ENCODE measurements around the gene SIX5. TPM values are rescaled to one million over a fixed set of nuclear protein-coding genes. Genes with fewer than 3 reads are reported as not detected.

Gene SIX5
- total and polyA plus RNA-seq, 2 donors from 2014 or later, result 15.2 to 19.4 TPM

GRCh38 chr19:45747513-45747912, 21.5 kb downstream of the SIX5 start:
- Histone ChIP-seq H3K9me3 (ENCODE audit: control insufficient read depth in 2 of 3, insufficient read depth in 1 of 3, low read length in 3 of 3) (no peaks in the 10 kb centered on the region), H3K4me3 (ENCODE audit: low read length in 3 of 3) (no peak overlapping the region), H3K36me3 (ENCODE audit: control insufficient read depth in 2 of 3, insufficient read depth in 3 of 3, low read length in 3 of 3) (no peaks in the 10 kb centered on the region), H3K9ac (ENCODE audit: low read length in 3 of 3) (no peak overlapping the region), H3K4me1 (ENCODE audit: control insufficient read depth in 2 of 3, insufficient read depth in 2 of 3, low read depth in 1 of 3, low read length in 3 of 3) (no peaks in the 10 kb centered on the region), H3K27me3 (ENCODE audit: control insufficient read depth, insufficient read depth, low read length) (no peaks in the 10 kb centered on the region), H3K27ac (ENCODE audit: low read depth in 2 of 2, low read length in 2 of 2) (no peak overlapping the region)
- DNase-seq (no peak), FAIRE-seq (no peak)
- TF ChIP-seq CTCF (IDR thresholded peaks at IDR 0.05; ENCODE audit: borderline replicate concordance, extremely low read depth, insufficient read depth), result no peak
- intact Hi-C loops (cut with DNase I), result no loop called here

GRCh38 chr19:45746866-45747265, 22.2 kb downstream of the SIX5 start:
- no peak for TF ChIP-seq CTCF (IDR thresholded peaks at IDR 0.05; ENCODE audit: borderline replicate concordance, extremely low read depth, insufficient read depth)
- no peaks in the 10 kb centered on the region for H3K27me3 ChIP-seq (ENCODE audit: control insufficient read depth, insufficient read depth, low read length)
- no peak overlapping the region for H3K4me3 ChIP-seq (ENCODE audit: low read length in 3 of 3)
- no peak overlapping the region for H3K9ac ChIP-seq (ENCODE audit: low read length in 3 of 3)
- FAIRE-seq (no peak), DNase-seq (no peak)
- intact Hi-C loops (cut with DNase I), result no loop called here
- no peaks in the 10 kb centered on the region for H3K4me1 ChIP-seq (ENCODE audit: control insufficient read depth in 2 of 3, insufficient read depth in 2 of 3, low read depth in 1 of 3, low read length in 3 of 3)
- H3K27ac ChIP-seq (ENCODE audit: low read depth in 2 of 2, low read length in 2 of 2), result no peak overlapping the region
- H3K36me3 ChIP-seq (ENCODE audit: control insufficient read depth in 2 of 3, insufficient read depth in 3 of 3, low read length in 3 of 3), result no peaks in the 10 kb centered on the region
- no peaks in the 10 kb centered on the region for H3K9me3 ChIP-seq (ENCODE audit: control insufficient read depth in 2 of 3, insufficient read depth in 1 of 3, low read length in 3 of 3)

- no peaks in the 10 kb centered on the region for H3K36me3 ChIP-seq (ENCODE audit: control insufficient read depth in 2 of 3, insufficient read depth in 3 of 3, low read length in 3 of 3)
- no peak for DNase-seq
- intact Hi-C loops (cut with DNase I), result no loop called here
- no peak for FAIRE-seq
- no peak overlapping the region for H3K9ac ChIP-seq (ENCODE audit: low read length in 3 of 3)
- H3K27ac ChIP-seq (ENCODE audit: low read depth in 2 of 2, low read length in 2 of 2), result no peak overlapping the region
- H3K4me3 ChIP-seq (ENCODE audit: low read length in 3 of 3), result no peak overlapping the region
- no peaks in the 10 kb centered on the region for H3K27me3 ChIP-seq (ENCODE audit: control insufficient read depth, insufficient read depth, low read length)
- no peaks in the 10 kb centered on the region for H3K9me3 ChIP-seq (ENCODE audit: control insufficient read depth in 2 of 3, insufficient read depth in 1 of 3, low read length in 3 of 3)
- TF ChIP-seq CTCF (IDR thresholded peaks at IDR 0.05; ENCODE audit: borderline replicate concordance, extremely low read depth, insufficient read depth), result no peak
- H3K4me1 ChIP-seq (ENCODE audit: control insufficient read depth in 2 of 3, insufficient read depth in 2 of 3, low read depth in 1 of 3, low read length in 3 of 3), result no peaks in the 10 kb centered on the region
Measured at GRCh38 chr19:45745606-45746005, 23.4 kb downstream of the SIX5 start.

- DNase-seq (no peak), FAIRE-seq (no peak)
Measured at GRCh38 chr19:45742969-45743368, 26.1 kb downstream of the SIX5 start.

More at GRCh38 chr19:45742969-45743368, 26.1 kb downstream of the SIX5 start:
- Histone ChIP-seq H3K4me3 (ENCODE audit: low read length in 3 of 3) (no peak overlapping the region), H3K4me1 (ENCODE audit: control insufficient read depth in 2 of 3, insufficient read depth in 2 of 3, low read depth in 1 of 3, low read length in 3 of 3) (no peaks in the 10 kb centered on the region), H3K9ac (ENCODE audit: low read length in 3 of 3) (no peak overlapping the region), H3K27me3 (ENCODE audit: control insufficient read depth, insufficient read depth, low read length) (no peaks in the 10 kb centered on the region), H3K36me3 (ENCODE audit: control insufficient read depth in 2 of 3, insufficient read depth in 3 of 3, low read length in 3 of 3) (no peaks in the 10 kb centered on the region), H3K27ac (ENCODE audit: low read depth in 2 of 2, low read length in 2 of 2) (no peak overlapping the region), H3K9me3 (ENCODE audit: control insufficient read depth in 2 of 3, insufficient read depth in 1 of 3, low read length in 3 of 3) (no peaks in the 10 kb centered on the region)
- intact Hi-C loops (cut with DNase I), result no loop called here
- no peak for TF ChIP-seq CTCF (IDR thresholded peaks at IDR 0.05; ENCODE audit: borderline replicate concordance, extremely low read depth, insufficient read depth)
